Esophagus squamous epithelium (tissue), 4 donors: Measurements from ENCODE around the gene FES.

Experiments used
- POLR2A ChIP-seq, 4 donors: fragments of 450-650 bp; IDR thresholded peaks; one replicate each; pipeline ENCODE4 v1.6.1; 2017; ENCODE audit warnings: antibody characterized with exemption in 4 of 4, mild to moderate bottlenecking in 4 of 4, moderate library complexity in 3 of 4
- TF ChIP-seq, protein P1 (sequence below), 6 experiments: fragments of 450-650 bp in 4 of 6; fragments of 200-600 bp in 2 of 6; sonication (generic) in 2 of 6; IDR thresholded peaks; one replicate each; pipeline ENCODE4 v1.5.1; 2016 to 2019; ENCODE audit warnings: antibody characterized with exemption in 6 of 6, mild to moderate bottlenecking in 4 of 6, moderate library complexity in 4 of 6

DNA sequence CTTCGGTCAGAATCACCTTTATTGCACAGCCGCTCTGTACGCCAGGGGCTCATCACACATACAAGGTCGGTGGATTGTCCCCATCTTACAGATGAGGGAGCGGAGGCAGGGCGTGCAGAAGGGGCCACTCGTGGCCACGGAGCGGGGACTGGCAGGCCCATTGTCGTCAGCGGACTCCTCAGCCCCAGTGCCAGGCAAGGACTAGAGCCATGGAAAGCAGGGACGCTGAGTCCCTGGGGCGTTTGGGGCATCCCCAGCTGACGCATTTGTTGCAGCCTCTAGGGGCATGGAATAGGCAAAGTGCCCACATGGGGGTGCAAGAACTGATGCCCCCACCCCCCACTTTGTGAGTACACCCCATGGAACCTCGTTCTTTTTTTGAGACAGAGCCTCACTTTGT, 45.8 kb upstream of the FES start:
- TF ChIP-seq, protein P1, sequence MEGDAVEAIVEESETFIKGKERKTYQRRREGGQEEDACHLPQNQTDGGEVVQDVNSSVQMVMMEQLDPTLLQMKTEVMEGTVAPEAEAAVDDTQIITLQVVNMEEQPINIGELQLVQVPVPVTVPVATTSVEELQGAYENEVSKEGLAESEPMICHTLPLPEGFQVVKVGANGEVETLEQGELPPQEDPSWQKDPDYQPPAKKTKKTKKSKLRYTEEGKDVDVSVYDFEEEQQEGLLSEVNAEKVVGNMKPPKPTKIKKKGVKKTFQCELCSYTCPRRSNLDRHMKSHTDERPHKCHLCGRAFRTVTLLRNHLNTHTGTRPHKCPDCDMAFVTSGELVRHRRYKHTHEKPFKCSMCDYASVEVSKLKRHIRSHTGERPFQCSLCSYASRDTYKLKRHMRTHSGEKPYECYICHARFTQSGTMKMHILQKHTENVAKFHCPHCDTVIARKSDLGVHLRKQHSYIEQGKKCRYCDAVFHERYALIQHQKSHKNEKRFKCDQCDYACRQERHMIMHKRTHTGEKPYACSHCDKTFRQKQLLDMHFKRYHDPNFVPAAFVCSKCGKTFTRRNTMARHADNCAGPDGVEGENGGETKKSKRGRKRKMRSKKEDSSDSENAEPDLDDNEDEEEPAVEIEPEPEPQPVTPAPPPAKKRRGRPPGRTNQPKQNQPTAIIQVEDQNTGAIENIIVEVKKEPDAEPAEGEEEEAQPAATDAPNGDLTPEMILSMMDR (IDR thresholded peaks at IDR 0.05): no peak
- peak in 1 of 4 donors; percentile 0 for TF ChIP-seq POLR2A (IDR thresholded peaks at IDR 0.05)
